A549 (cell line): ENCODE data around the gene DDX55. TPM values are rescaled to one million over a fixed set of nuclear protein-coding genes. Genes with fewer than 3 reads are reported as not detected.

Experiments
- ATAC-seq, 2 experiments: fragments of 200-7000 bp in 1 of 2; fragments of >200 bp in 1 of 2; cut with Nextera tagmentation in 1 of 2; cut with Tn5 transposase in 1 of 2; 3 replicates each; pipeline versions ENCODE4 v1.8.0 to v1.9.1; 2018 to 2020; ENCODE audit warnings: mild to moderate bottlenecking in 1 of 2, moderate library complexity in 1 of 2
- CTCF ChIA-PET: fragments of 300-600 bp; sonication (Branson Sonifier 250); formaldehyde crosslinking; extraction: SDS; loops from one replicate; lab custom pipeline; 2021; ENCODE audit warnings: antibody characterized with exemption, inconsistent platforms; lab: Yijun Ruan, JAX
- POLR2A ChIA-PET: fragments of 350-600 bp; formaldehyde crosslinking; extraction: SDS; loops from one replicate; lab custom pipeline; 2021; ENCODE audit warnings: antibody characterized with exemption, inconsistent platforms; lab: Yijun Ruan, JAX
- DNase-seq, 2 experiments: peaks; one replicate each; pipeline versions ENCODE4 v3.0.0 to v3.0.0-alpha.2; 2011 to 2016; ENCODE audit warnings: low read depth in 1 of 2, low spot score in 1 of 2
- FAIRE-seq: peaks from 2 replicates; lab custom pipeline; 2011; peaks lifted over from hg19 to GRCh38; lab: Jason Lieb, UNC
- H3K27ac ChIP-seq, 2 experiments: fragments of >200 bp; sonication (Bioruptor Twin); formaldehyde crosslinking; 3 replicates each; pipeline ENCODE4 v1.5.1; 2016 to 2017
- H3K4me1 ChIP-seq: fragments of >200 bp; sonication (Bioruptor Twin); formaldehyde crosslinking; 3 replicates; pipeline ENCODE4 v1.6.1; 2016
- H3K4me2 ChIP-seq: fragments of >200 bp; sonication (Bioruptor Twin); formaldehyde crosslinking; 3 replicates; pipeline ENCODE4 v1.6.1; 2016
- H3K4me3 ChIP-seq: fragments of >200 bp; sonication (Bioruptor Twin); formaldehyde crosslinking; 3 replicates; pipeline ENCODE4 v1.5.1; 2016
- H3K9me3 ChIP-seq: fragments of >200 bp; sonication (Bioruptor Twin); formaldehyde crosslinking; 3 replicates; pipeline ENCODE4 v1.6.1; 2016
- CBX2 ChIP-seq: fragments of 200-600 bp; sonication (generic); IDR thresholded peaks from 2 replicates; pipeline ENCODE4 v1.6.1; 2016; ENCODE audit warnings: low read depth, mild to moderate bottlenecking, borderline replicate concordance
- CBX8 ChIP-seq: fragments of 200-600 bp; sonication (generic); IDR thresholded peaks from 2 replicates; pipeline ENCODE4 v1.6.1; 2016
- CEBPB ChIP-seq, 2 experiments: fragments of >200 bp in 1 of 2; sonication (Bioruptor Twin) in 1 of 2; formaldehyde crosslinking in 1 of 2; IDR thresholded peaks; 2 replicates each; pipeline ENCODE4 v1.6.1; 2012 to 2016
- CTCF ChIP-seq: fragments of >200 bp; sonication (Bioruptor Twin); formaldehyde crosslinking; IDR thresholded peaks from 3 replicates; pipeline ENCODE4 v1.5.1; 2016
- E2F6 ChIP-seq: IDR thresholded peaks from 2 replicates; pipeline ENCODE4 v1.6.1; 2012; ENCODE audit warnings: low read depth, borderline replicate concordance
- ELK1 ChIP-seq: fragments of 150-350 bp; IDR thresholded peaks from 2 replicates; pipeline ENCODE4 v1.6.1; 2014; ENCODE audit warnings: low read depth, mild to moderate bottlenecking, low read length
- EP300 ChIP-seq, 2 experiments: fragments of >200 bp; sonication (Bioruptor Twin); formaldehyde crosslinking; IDR thresholded peaks; 2 replicates in 1 of 2; 3 replicates in 1 of 2; pipeline ENCODE4 v1.6.1; 2016 to 2017
- FOSB ChIP-seq: fragments of 250-450 bp; sonication (Bioruptor Pico); IDR thresholded peaks from 2 replicates; pipeline ENCODE4 v1.5.0; 2020; ENCODE audit warnings: mild to moderate bottlenecking, moderate library complexity
- FOXS1 ChIP-seq: fragments of 250-450 bp; sonication (Bioruptor Pico); IDR thresholded peaks from 2 replicates; pipeline ENCODE4 v1.5.0; 2020; ENCODE audit warnings: mild to moderate bottlenecking, moderate library complexity
- GATA3 ChIP-seq: IDR thresholded peaks from 2 replicates; pipeline ENCODE4 v1.6.1; 2012; ENCODE audit warnings: borderline replicate concordance
- HMGXB4 ChIP-seq: fragments of 250-450 bp; sonication (Bioruptor Pico); IDR thresholded peaks from 2 replicates; pipeline ENCODE4 v1.5.0; 2021; ENCODE audit warnings: mild to moderate bottlenecking, moderate library complexity, borderline replicate concordance
- HOXB13 ChIP-seq: fragments of 250-450 bp; sonication (Bioruptor Pico); IDR thresholded peaks from 2 replicates; pipeline ENCODE4 v1.5.0; 2020; ENCODE audit warnings: low read depth, mild to moderate bottlenecking, moderate library complexity
- KDM5A ChIP-seq: fragments of 200-600 bp; sonication (generic); IDR thresholded peaks from 2 replicates; pipeline ENCODE4 v1.6.1; 2016; ENCODE audit warnings: antibody characterized with exemption, mild to moderate bottlenecking
- MAFK ChIP-seq: fragments of 450-650 bp; IDR thresholded peaks from 2 replicates; pipeline ENCODE4 v1.6.1; 2014; ENCODE audit not compliant: partially characterized antibody
- MAZ ChIP-seq: fragments of 150-350 bp; IDR thresholded peaks from 2 replicates; pipeline ENCODE4 v1.6.1; 2014; ENCODE audit warnings: antibody characterized with exemption, low read depth, low read length, borderline replicate concordance
- MYC ChIP-seq: IDR thresholded peaks from 2 replicates; pipeline ENCODE4 v1.6.1; 2012; ENCODE audit warnings: mild to moderate bottlenecking, inconsistent platforms, low read length, improper control_type of control experiment, borderline replicate concordance
- NFE2L2 ChIP-seq: fragments of 150-350 bp; conservative IDR thresholded peaks from 2 replicates; pipeline ENCODE4 v1.6.1; 2014; ENCODE audit warnings: low read length
- RCOR1 ChIP-seq: fragments of 150-350 bp; IDR thresholded peaks from 2 replicates; pipeline ENCODE4 v1.6.1; 2014; ENCODE audit warnings: antibody characterized with exemption, low read length, low read depth
- REST ChIP-seq: fragments of 200-600 bp; sonication (generic); IDR thresholded peaks from 2 replicates; pipeline ENCODE4 v1.6.1; 2016; ENCODE audit warnings: antibody characterized with exemption, mild to moderate bottlenecking, moderate library complexity
- RFX5 ChIP-seq: fragments of 450-650 bp; IDR thresholded peaks from 2 replicates; pipeline ENCODE4 v1.7.1; 2014; ENCODE audit warnings: antibody characterized with exemption, mild to moderate bottlenecking, moderate library complexity
- SREBF2 ChIP-seq: fragments of 450-650 bp; IDR thresholded peaks from 2 replicates; pipeline ENCODE4 v1.6.1; 2014; ENCODE audit warnings: mild to moderate bottlenecking, moderate library complexity
- ZC3H11A ChIP-seq: fragments of 450-650 bp; IDR thresholded peaks from 2 replicates; pipeline ENCODE4 v1.6.1; 2014; ENCODE audit warnings: antibody characterized with exemption, mild to moderate bottlenecking
- WGBS: methylation state at CpG from one replicate; pipeline ENCODE4 v1.1.6; 2017; ENCODE audit errors: missing lambda C conversion rate; 5-methylcytosine and 5-hydroxymethylcytosine counted together
- polyA plus RNA-seq, 4 experiments: library from polyadenylated mRNA; depleted of rRNA in 3 of 4; stranded (reverse); fragments of >200 nt; fragmentation: RNase III in 1 of 4; extraction: RNeasy Plus Mini Kit Qiagen cat#74134 plus additional on column Dnase treatment in 1 of 4; gene quantifications; 2 replicates in 3 of 4; 3 replicates in 1 of 4; pipeline ENCODE4 v1.2.3, GENCODE V29; 2011 to 2017

DDX55 gene
- polyA plus RNA-seq, 2 of the 4 experiments (the other 2 are of a cell fraction): 37.5 to 63.4 TPM

DNA sequence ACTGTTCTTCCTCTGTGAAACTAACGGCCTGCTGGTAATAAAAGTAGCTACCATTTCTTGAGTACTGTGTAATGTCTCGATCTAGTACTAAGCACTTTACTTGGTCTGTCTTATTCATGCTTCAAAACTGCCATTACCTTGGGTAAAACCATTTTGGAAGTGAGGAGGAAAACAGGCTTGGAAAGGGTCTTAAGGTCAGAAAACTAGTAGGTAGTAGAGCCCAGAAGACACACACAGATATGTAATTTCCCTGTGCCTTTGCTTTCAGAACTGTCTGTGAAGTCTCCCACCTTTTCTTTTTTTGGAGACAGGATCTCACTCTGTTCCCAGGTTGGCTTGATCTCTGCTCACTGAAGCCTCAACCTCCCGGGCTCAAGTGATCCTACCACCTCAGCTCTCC lies 3.4 kb upstream of the DDX55 start:
- peaks cover 25% of the 10 kb centered on the region for H3K4me1 ChIP-seq
- no peak overlapping the region for H3K27ac ChIP-seq
- H3K4me3 ChIP-seq: no peak overlapping the region
- no peak for DNase-seq
- POLR2A ChIA-PET: no interaction called here
- ATAC-seq: no peak
- H3K4me2 ChIP-seq: no peak overlapping the region
- TF ChIP-seq CEBPB (IDR thresholded peaks at IDR 0.05): no peak
- no peak for TF ChIP-seq ZC3H11A
- TF ChIP-seq E2F6: no peak
- FAIRE-seq: no peak
- H3K9me3 ChIP-seq: no peaks in the 10 kb centered on the region
- WGBS: 83% methylated on average over 3 of the region's 3 CpGs
- CTCF ChIA-PET: interaction anchor here (1.1 kb wide), 1 partner anchor 15 kb away, joined by 5 read pairs; no protein-coding TSS in a partner anchor

GRCh38 chr12:123599310-123599709 lies 2.6 kb upstream of the DDX55 start:
- DNase-seq: no peak
- Histone ChIP-seq H3K27ac (no peak overlapping the region), H3K4me3 (no peak overlapping the region), H3K4me1 (peaks cover 30% of the 10 kb centered on the region), H3K4me2 (no peak overlapping the region), H3K9me3 (no peaks in the 10 kb centered on the region)
- ATAC-seq: no peak
- ChIA-PET CTCF (no interaction called here), POLR2A (no interaction called here)
- 93% methylated on average over 1 of the region's 1 CpG for WGBS
- no peak for FAIRE-seq
- TF ChIP-seq MAZ: no peak
- no peak for TF ChIP-seq ELK1
- TF ChIP-seq NFE2L2: no peak
- TF ChIP-seq MAFK: no peak
- no peak for TF ChIP-seq REST
- TF ChIP-seq HMGXB4 (CRISPR knock-in tag): no peak
- no peak for TF ChIP-seq SREBF2
- TF ChIP-seq CBX2: no peak
- TF ChIP-seq GATA3: no peak
- TF ChIP-seq RCOR1: no peak
- TF ChIP-seq CTCF: no peak
- no peak for TF ChIP-seq CEBPB (IDR thresholded peaks at IDR 0.05)
- no peak for TF ChIP-seq RFX5
- no peak for TF ChIP-seq FOXS1 (CRISPR knock-in tag)
- no peak for TF ChIP-seq EP300 (IDR thresholded peaks at IDR 0.05)
- TF ChIP-seq MYC: no peak
- no peak for TF ChIP-seq KDM5A
- TF ChIP-seq FOSB: no peak
- TF ChIP-seq HOXB13 (CRISPR knock-in tag): no peak
- TF ChIP-seq CBX8: no peak
